ENCODE measurements around the gene SETD6.

GRCh38 chr16:58493756-58494431 is 21.4 kb upstream of the SETD6 start:
- no peak for TF ChIP-seq CTCF (conservative IDR thresholded peaks at IDR 0.05; ENCODE audit: low read depth in 2 of 2)
- no peak for TF ChIP-seq EZH2phosphoT487 (IDR thresholded peaks at IDR 0.05; ENCODE audit: unreplicated experiment)
- TF ChIP-seq POLR2AphosphoS5 (IDR thresholded peaks at IDR 0.05; ENCODE audit: low read depth): no peak
- no peak for TF ChIP-seq EZH2 (IDR thresholded peaks at IDR 0.05; ENCODE audit: low read depth, unreplicated experiment)
- no peak for TF ChIP-seq JUNB (IDR thresholded peaks at IDR 0.05; ENCODE audit: unreplicated experiment)
- TF ChIP-seq STAT1 (IDR thresholded peaks at IDR 0.05; ENCODE audit: unreplicated experiment): no peak
- TF ChIP-seq REST (IDR thresholded peaks at IDR 0.05; ENCODE audit: unreplicated experiment): no peak
- TF ChIP-seq ZNF462 (CRISPR knock-in tag; IDR thresholded peaks at IDR 0.05): no peak
- no peak for TF ChIP-seq CREB1 (CRISPR knock-in tag; IDR thresholded peaks at IDR 0.05; ENCODE audit: low read depth)

Measured in GM23338 (cell line).